Liver (tissue), 9 donors: Measurements from ENCODE around the gene SNCG. TPM values are rescaled to one million over a fixed set of nuclear protein-coding genes. Genes with fewer than 3 reads are reported as not detected.

Source experiments
- DNase-seq: peaks from one replicate; pipeline ENCODE4 v3.0.0-alpha.2; 2017; ENCODE audit warnings: low spot score
- H3K27ac ChIP-seq, 2 donors: one replicate each; pipeline ENCODE4 v1.7.0; 2013; ENCODE audit warnings: inconsistent platforms in 2 of 2, low read length in 2 of 2, control low read depth in 1 of 2, low read depth in 1 of 2, mild to moderate bottlenecking in 1 of 2
- H3K27me3 ChIP-seq, 4 donors: one replicate each; pipeline versions ENCODE4 v1.6.1 to v1.7.0; 2013; ENCODE audit warnings: low read length in 3 of 4, inconsistent platforms in 1 of 4, mild to moderate bottlenecking in 1 of 4, moderate library complexity in 1 of 4; ENCODE audit not compliant: control insufficient read depth in 4 of 4, insufficient read depth in 4 of 4
- H3K36me3 ChIP-seq, 4 donors: one replicate each; pipeline versions ENCODE4 v1.6.1 to v1.7.0; 2013; ENCODE audit warnings: low read length in 3 of 4, mild to moderate bottlenecking in 3 of 4, low read depth in 1 of 4, moderate library complexity in 1 of 4; ENCODE audit not compliant: control insufficient read depth in 4 of 4, insufficient read depth in 3 of 4
- H3K4me1 ChIP-seq, 4 donors: one replicate each; pipeline versions ENCODE4 v1.6.1 to v1.7.0; 2013; ENCODE audit warnings: low read length in 3 of 4, mild to moderate bottlenecking in 3 of 4, moderate library complexity in 1 of 4; ENCODE audit not compliant: control insufficient read depth in 4 of 4, insufficient read depth in 4 of 4
- H3K4me3 ChIP-seq, 3 donors: one replicate each; pipeline versions ENCODE4 v1.6.1 to v1.7.0; 2013; ENCODE audit warnings: low read length in 3 of 3, control low read depth in 1 of 3, low read depth in 1 of 3, mild to moderate bottlenecking in 1 of 3
- H3K9ac ChIP-seq, 2 donors: one replicate each; pipeline ENCODE4 v1.7.0; 2013; ENCODE audit warnings: low read length in 2 of 2, mild to moderate bottlenecking in 2 of 2, moderate library complexity in 2 of 2, control low read depth in 1 of 2, low read depth in 1 of 2
- H3K9me3 ChIP-seq, 4 donors: one replicate each; pipeline versions ENCODE4 v1.6.1 to v1.7.0; 2013; ENCODE audit warnings: low read length in 3 of 4; ENCODE audit not compliant: control insufficient read depth in 4 of 4
- ATF3 ChIP-seq: IDR thresholded peaks from 2 replicates; pipeline ENCODE4 v1.6.1; 2016; ENCODE audit warnings: antibody characterized with exemption
- CTCF ChIP-seq: fragments of 150-350 bp; IDR thresholded peaks from 2 replicates; pipeline ENCODE4 v1.5.1; 2017; ENCODE audit warnings: improper control_type of control experiment, low read depth, low read length; ENCODE audit not compliant: missing input control
- EGR1 ChIP-seq, 2 donors: IDR thresholded peaks; 2 replicates each; pipeline ENCODE4 v1.6.1; 2016 to 2018; ENCODE audit warnings: antibody characterized with exemption in 2 of 2, low read depth in 2 of 2
- FOXA1 ChIP-seq: IDR thresholded peaks from 2 replicates; pipeline ENCODE4 v1.6.1; 2016; ENCODE audit warnings: antibody characterized with exemption
- FOXA2 ChIP-seq: IDR thresholded peaks from 2 replicates; pipeline ENCODE4 v1.6.1; 2016; ENCODE audit warnings: antibody characterized with exemption
- GABPA ChIP-seq, 2 donors: IDR thresholded peaks in 1 of 2; conservative IDR thresholded peaks in 1 of 2; 2 replicates each; pipeline ENCODE4 v1.6.1; 2016; ENCODE audit warnings: antibody characterized with exemption in 2 of 2, mild to moderate bottlenecking in 1 of 2, moderate library complexity in 1 of 2
- HNF4A ChIP-seq, 2 donors: conservative IDR thresholded peaks; 2 replicates each; pipeline ENCODE4 v1.6.1; 2016; ENCODE audit warnings: antibody characterized with exemption in 2 of 2, mild to moderate bottlenecking in 2 of 2
- HNF4G ChIP-seq: IDR thresholded peaks from 2 replicates; pipeline ENCODE4 v1.6.1; 2016; ENCODE audit warnings: antibody characterized with exemption
- JUND ChIP-seq, 2 donors: IDR thresholded peaks; 2 replicates each; pipeline ENCODE4 v1.6.1; 2016; ENCODE audit warnings: antibody characterized with exemption in 2 of 2
- NR2F2 ChIP-seq: IDR thresholded peaks from 2 replicates; pipeline ENCODE4 v1.6.1; 2016; ENCODE audit warnings: antibody characterized with exemption
- RAD21 ChIP-seq, 2 donors: IDR thresholded peaks; 2 replicates each; pipeline ENCODE4 v1.6.1; 2016; ENCODE audit warnings: antibody characterized with exemption in 2 of 2, mild to moderate bottlenecking in 2 of 2
- REST ChIP-seq: IDR thresholded peaks from 2 replicates; pipeline ENCODE4 v1.6.1; 2016; ENCODE audit warnings: antibody characterized with exemption, mild to moderate bottlenecking
- RXRA ChIP-seq, 2 donors: IDR thresholded peaks; 2 replicates each; pipeline ENCODE4 v1.6.1; 2017 to 2018; ENCODE audit warnings: antibody characterized with exemption in 2 of 2, mild to moderate bottlenecking in 1 of 2
- SP1 ChIP-seq: IDR thresholded peaks from 2 replicates; pipeline ENCODE4 v1.6.1; 2018; ENCODE audit warnings: antibody characterized with exemption, mild to moderate bottlenecking
- YY1 ChIP-seq: IDR thresholded peaks from 2 replicates; pipeline ENCODE4 v1.6.1; 2016; ENCODE audit warnings: antibody characterized with exemption, mild to moderate bottlenecking
- WGBS: extraction: QIAGEN DNeasy Blood & Tissue Kit; methylation state at CpG from one replicate; pipeline ENCODE4 v1.1.7; 2013; 5-methylcytosine and 5-hydroxymethylcytosine counted together
- polyA plus RNA-seq, 2 donors: library from polyadenylated mRNA; stranded (reverse) in 1 of 2; unstranded in 1 of 2; fragments of 200-250 nt in 1 of 2; fragments of >200 nt in 1 of 2; fragmentation: Nextera tagmentation in 1 of 2; extraction: Ambion mirVana in 1 of 2; gene quantifications; one replicate each; pipeline versions ENCODE4 v1.2.1 to v1.2.3, GENCODE V29; 2013 to 2015
- total RNA-seq, 2 donors: library from RNA; depleted of rRNA; stranded (reverse); fragments of >200 nt; gene quantifications; one replicate each; pipeline ENCODE4 v1.2.3, GENCODE V29; 2014
- donor health status: healthy.
- donor health status: healthy.
- donor health status: healthy.
- donor health status: healthy.
- donor health status: healthy.

SNCG gene
- total and polyA plus RNA-seq, 4 donors, result 0.84 to 2.6 (median 1.7) TPM

GRCh38 chr10:86957471-86958115 lies 806 bp upstream of the SNCG start, which contains the start of gene MMRN2:
MMRN2 (minus strand) TSS chr10:86957615; CDS start chr10:86957541, 74 bp downstream.
- TF ChIP-seq JUND (IDR thresholded peaks at IDR 0.05), result no peak
- TF ChIP-seq REST, result no peak
- no peak for TF ChIP-seq ATF3
- TF ChIP-seq NR2F2, result peak; percentile 54
- no peak for DNase-seq
- Histone ChIP-seq H3K4me1 (peaks cover 2 to 28% (median 15%) of the 10 kb centered on the region in 4 donors), H3K36me3 (no peaks in the 10 kb centered on the region), H3K27me3 (no peaks in the 10 kb centered on the region), H3K4me3 (peak within 1 kb of the TSS in 1 of 3 donors; percentile 17), H3K9me3 (no peaks in the 10 kb centered on the region), H3K9ac (peak within 1 kb of the TSS in 1 of 2 donors; percentile 14), H3K27ac (peak within 1 kb of the TSS; percentile 21 to 65)
- 77% methylated on average over 9 of the region's 9 CpGs for WGBS

GRCh38 chr10:86958901-86959736 lies 720 bp downstream of the SNCG start:
- WGBS, result 69% methylated on average over 16 of the region's 16 CpGs
- H3K4me1 ChIP-seq, result peaks cover 0 to 18% (median 7%) of the 10 kb centered on the region in 4 donors
- H3K9ac ChIP-seq, result no peak overlapping the region
- H3K27ac ChIP-seq, result peak overlapping the region in 1 of 2 donors; percentile 25
- TF ChIP-seq FOXA1 (no peak), SP1 (no peak), NR2F2 (peak; percentile 24), ATF3 (no peak)
- H3K36me3 ChIP-seq, result no peaks in the 10 kb centered on the region
- H3K4me3 ChIP-seq, result no peak overlapping the region
- H3K9me3 ChIP-seq, result no peaks in the 10 kb centered on the region
- no peak for DNase-seq
- no peaks in the 10 kb centered on the region for H3K27me3 ChIP-seq

- Histone ChIP-seq H3K27ac (no peak overlapping the region), H3K4me3 (no peak overlapping the region), H3K9ac (no peak overlapping the region), H3K27me3 (no peaks in the 10 kb centered on the region), H3K9me3 (no peaks in the 10 kb centered on the region), H3K36me3 (no peaks in the 10 kb centered on the region), H3K4me1 (peaks cover 0 to 17% (median 5%) of the 10 kb centered on the region in 4 donors)
- DNase-seq, result no peak
- WGBS, result 97% methylated on average over 2 of the region's 2 CpGs
- TF ChIP-seq HNF4G (no peak), EGR1 (IDR thresholded peaks at IDR 0.05; ENCODE audit: low read depth in 2 of 2) (no peak), GABPA (IDR thresholded peaks at IDR 0.05 in 1 of 2, conservative IDR thresholded peaks at IDR 0.05 in 1 of 2) (no peak), REST (no peak), FOXA2 (no peak), SP1 (no peak), HNF4A (conservative IDR thresholded peaks at IDR 0.05) (no peak), ATF3 (no peak), YY1 (no peak), CTCF (no peak), RXRA (IDR thresholded peaks at IDR 0.05) (no peak), JUND (IDR thresholded peaks at IDR 0.05) (no peak), NR2F2 (no peak), RAD21 (IDR thresholded peaks at IDR 0.05) (no peak)
These were observed 1.3 kb downstream of the SNCG start for GRCh38 chr10:86959737-86960002.
